Mesendoderm (in vitro differentiated cells): ENCODE results near the gene OPRL1.

Experiments
- DNase-seq: peaks from one replicate; pipeline ENCODE4 v3.0.0; 2013
- H2AK5ac ChIP-seq: 2 replicates; pipeline ENCODE4 v1.6.1; 2013; ENCODE audit warnings: low read length, inconsistent platforms
- H2BK120ac ChIP-seq: 2 replicates; pipeline ENCODE4 v1.6.1; 2013; ENCODE audit warnings: low read depth, mild to moderate bottlenecking, low read length, moderate library complexity, mixed read lengths
- H2BK15ac ChIP-seq: replicated peaks from 2 replicates; pipeline ENCODE4 v1.6.1; 2013; ENCODE audit warnings: low read depth, mild to moderate bottlenecking, moderate library complexity
- H2BK5ac ChIP-seq: 2 replicates; pipeline ENCODE4 v1.6.1; 2013; ENCODE audit warnings: low read length, inconsistent platforms
- H3K18ac ChIP-seq: 2 replicates; pipeline ENCODE4 v1.6.1; 2013; ENCODE audit warnings: mild to moderate bottlenecking, low read length, mixed read lengths
- H3K23ac ChIP-seq: one replicate; pipeline ENCODE4 v1.6.1; 2013; ENCODE audit warnings: low read length
- H3K27ac ChIP-seq: 2 replicates; pipeline ENCODE4 v1.5.1; 2013; ENCODE audit warnings: low read depth, mild to moderate bottlenecking, inconsistent platforms, low read length, moderate library complexity
- H3K27me3 ChIP-seq: 2 replicates; pipeline ENCODE4 v1.6.1; 2013; ENCODE audit warnings: low read length, control low read depth, mild to moderate bottlenecking, inconsistent platforms; ENCODE audit not compliant: insufficient read depth, poor library complexity
- H3K36me3 ChIP-seq: 2 replicates; pipeline ENCODE4 v1.6.1; 2013; ENCODE audit warnings: low read length, inconsistent platforms; ENCODE audit not compliant: control insufficient read depth, insufficient read depth
- H3K4ac ChIP-seq: one replicate; pipeline ENCODE4 v1.6.1; 2013; ENCODE audit warnings: low read depth, mild to moderate bottlenecking, low read length, moderate library complexity
- H3K4me1 ChIP-seq: 2 replicates; pipeline ENCODE4 v1.6.1; 2013; ENCODE audit warnings: low read depth, low read length, inconsistent platforms; ENCODE audit not compliant: control insufficient read depth
- H3K4me2 ChIP-seq: 2 replicates; pipeline ENCODE4 v1.6.1; 2013; ENCODE audit warnings: low read length
- H3K4me3 ChIP-seq: 2 replicates; pipeline ENCODE4 v1.5.1; 2013; ENCODE audit warnings: mild to moderate bottlenecking, low read length
- H3K56ac ChIP-seq: one replicate; pipeline ENCODE4 v1.6.1; 2013; ENCODE audit warnings: low read length
- H3K79me1 ChIP-seq: 2 replicates; pipeline ENCODE4 v1.6.1; 2013; ENCODE audit warnings: low read length, inconsistent platforms
- H3K79me2 ChIP-seq: 2 replicates; pipeline ENCODE4 v1.6.1; 2013; ENCODE audit warnings: mild to moderate bottlenecking, low read length; ENCODE audit not compliant: control insufficient read depth, insufficient read depth
- H3K9ac ChIP-seq: 2 replicates; pipeline ENCODE4 v1.6.1; 2013; ENCODE audit warnings: low read length, inconsistent platforms
- H4K5ac ChIP-seq: one replicate; pipeline ENCODE4 v1.6.1; 2013; ENCODE audit warnings: low read length
- H4K8ac ChIP-seq: one replicate; pipeline ENCODE4 v1.6.1; 2013; ENCODE audit warnings: low read depth, mild to moderate bottlenecking, control low read depth, low read length, moderate library complexity
- whole genome bisulfite sequencing: extraction: QIAGEN DNeasy Blood & Tissue Kit; methylation state at CpG from one replicate; pipeline ENCODE4 v1.1.7; 2013; ENCODE audit warnings: low lambda C conversion rate, missing lambda C conversion rate; ENCODE audit not compliant: insufficient coverage; ENCODE audit errors: extremely low coverage; 5-methylcytosine and 5-hydroxymethylcytosine counted together

The OPRL1 gene

GRCh38 chr20:64041781-64042053 lies 38.2 kb upstream of the OPRL1 start:
- no peak overlapping the region for H3K9ac ChIP-seq
- H3K27ac ChIP-seq, result no peak overlapping the region
- H3K4me1 ChIP-seq, result peaks cover 2% of the 10 kb centered on the region
- H3K4me2 ChIP-seq, result peak overlapping the region; percentile 32
- no peak overlapping the region for H2BK5ac ChIP-seq
- H3K36me3 ChIP-seq, result no peaks in the 10 kb centered on the region
- no peak overlapping the region for H3K23ac ChIP-seq
- no peak overlapping the region for H2BK120ac ChIP-seq
- no peak overlapping the region for H4K8ac ChIP-seq
- peaks cover 10% of the 10 kb centered on the region for H3K27me3 ChIP-seq
- H3K79me2 ChIP-seq, result no peaks in the 10 kb centered on the region
- WGBS, result no CpG with 5 or more reads among the region's 11 CpGs
- no peaks in the 10 kb centered on the region for H3K79me1 ChIP-seq
- H3K4me3 ChIP-seq, result no peak overlapping the region
- no peak overlapping the region for H2AK5ac ChIP-seq
- no peak overlapping the region for H4K5ac ChIP-seq
- peak overlapping the region; percentile 58 for H3K56ac ChIP-seq
- H3K4ac ChIP-seq, result no peak overlapping the region
- H2BK15ac ChIP-seq, result no peak overlapping the region
- no peak for DNase-seq
- H3K18ac ChIP-seq, result no peak overlapping the region

DNA sequence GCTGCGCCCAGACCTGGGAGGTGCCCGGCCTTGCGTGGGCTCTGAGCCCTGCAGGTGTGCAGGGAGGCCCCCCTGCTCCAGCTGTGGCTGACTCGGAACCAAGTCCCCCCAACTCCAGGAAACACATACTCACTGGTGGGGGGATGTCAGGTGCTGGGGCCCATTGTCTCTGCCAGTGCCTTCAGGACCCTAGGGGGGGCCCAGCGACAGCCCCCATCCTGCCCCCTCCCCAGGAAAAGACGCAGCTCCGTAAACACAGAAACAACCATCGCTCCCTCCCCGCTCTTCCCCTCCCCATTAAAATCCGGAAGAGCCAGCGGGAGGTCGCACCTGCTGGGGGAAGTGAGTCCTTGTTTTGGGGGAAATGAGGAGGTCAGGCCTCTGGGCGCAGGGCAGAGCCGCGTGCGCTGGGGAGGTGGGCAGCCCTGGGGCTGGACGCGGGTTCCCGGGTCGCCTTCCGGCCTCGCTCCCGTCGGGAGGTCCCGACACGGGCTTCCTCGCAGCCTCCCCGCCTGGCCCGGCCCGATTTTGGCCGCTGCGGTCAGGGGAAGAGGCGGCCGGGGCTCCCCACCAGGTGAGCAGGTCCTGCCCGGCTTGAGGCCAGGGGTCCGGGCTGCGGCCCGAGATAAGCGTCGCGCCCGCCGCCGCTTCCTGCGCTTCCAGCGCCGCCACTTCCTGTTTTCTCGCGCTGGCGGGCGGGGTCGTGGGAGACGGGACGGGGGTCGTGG lies 37.7 kb upstream of the OPRL1 start:
- Histone ChIP-seq H3K4me1 (peaks cover 2% of the 10 kb centered on the region), H3K23ac (peak overlapping the region; percentile 80), H3K4ac (no peak overlapping the region), H3K56ac (peak overlapping the region; percentile 58), H3K4me3 (no peak overlapping the region), H3K36me3 (no peaks in the 10 kb centered on the region), H3K18ac (peak overlapping the region; percentile 51), H3K4me2 (peak overlapping the region; percentile 32), H3K79me1 (no peaks in the 10 kb centered on the region), H4K5ac (no peak overlapping the region), H2BK15ac (no peak overlapping the region), H3K9ac (peak overlapping the region; percentile 58), H2BK120ac (no peak overlapping the region), H4K8ac (no peak overlapping the region), H3K27me3 (peaks cover 10% of the 10 kb centered on the region), H3K79me2 (no peaks in the 10 kb centered on the region), H3K27ac (no peak overlapping the region), H2BK5ac (no peak overlapping the region), H2AK5ac (no peak overlapping the region)
- no peak for DNase-seq
- WGBS, result no CpG with 5 or more reads among the region's 55 CpGs

DNA sequence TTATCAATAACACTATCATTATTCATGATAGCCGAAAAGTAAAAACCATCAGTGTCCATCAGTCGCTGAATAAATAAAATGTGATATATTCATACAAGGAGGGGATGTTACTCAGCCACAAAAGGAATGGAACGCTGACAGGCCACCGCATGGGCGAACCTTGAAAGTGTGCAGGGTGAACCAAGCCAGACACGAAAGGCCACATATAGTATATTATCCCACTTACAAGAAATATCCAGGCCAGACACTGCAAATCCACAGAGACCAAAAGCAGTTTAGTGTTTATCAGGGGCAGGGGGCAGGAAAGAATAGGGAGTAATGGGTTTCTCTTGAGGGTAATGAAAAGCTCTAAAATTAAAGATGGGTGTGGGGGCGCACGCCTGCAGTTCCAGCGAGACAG lies 36.1 kb upstream of the OPRL1 start:
- H3K79me1 ChIP-seq, result no peaks in the 10 kb centered on the region
- no peak overlapping the region for H3K27ac ChIP-seq
- H3K36me3 ChIP-seq, result no peaks in the 10 kb centered on the region
- H3K56ac ChIP-seq, result no peak overlapping the region
- no peak overlapping the region for H2BK5ac ChIP-seq
- no peak overlapping the region for H3K18ac ChIP-seq
- 100% methylated on average over 2 of the region's 9 CpGs for WGBS
- no peak overlapping the region for H3K4ac ChIP-seq
- no peak overlapping the region for H2BK15ac ChIP-seq
- no peak overlapping the region for H3K9ac ChIP-seq
- H3K4me3 ChIP-seq, result no peak overlapping the region
- no peak for DNase-seq
- H4K8ac ChIP-seq, result no peak overlapping the region
- H2BK120ac ChIP-seq, result no peak overlapping the region
- H4K5ac ChIP-seq, result no peak overlapping the region
- no peak overlapping the region for H3K4me2 ChIP-seq
- H3K79me2 ChIP-seq, result no peaks in the 10 kb centered on the region
- peaks cover 16% of the 10 kb centered on the region for H3K27me3 ChIP-seq
- H3K23ac ChIP-seq, result no peak overlapping the region
- H2AK5ac ChIP-seq, result no peak overlapping the region
- H3K4me1 ChIP-seq, result peaks cover 2% of the 10 kb centered on the region

DNA sequence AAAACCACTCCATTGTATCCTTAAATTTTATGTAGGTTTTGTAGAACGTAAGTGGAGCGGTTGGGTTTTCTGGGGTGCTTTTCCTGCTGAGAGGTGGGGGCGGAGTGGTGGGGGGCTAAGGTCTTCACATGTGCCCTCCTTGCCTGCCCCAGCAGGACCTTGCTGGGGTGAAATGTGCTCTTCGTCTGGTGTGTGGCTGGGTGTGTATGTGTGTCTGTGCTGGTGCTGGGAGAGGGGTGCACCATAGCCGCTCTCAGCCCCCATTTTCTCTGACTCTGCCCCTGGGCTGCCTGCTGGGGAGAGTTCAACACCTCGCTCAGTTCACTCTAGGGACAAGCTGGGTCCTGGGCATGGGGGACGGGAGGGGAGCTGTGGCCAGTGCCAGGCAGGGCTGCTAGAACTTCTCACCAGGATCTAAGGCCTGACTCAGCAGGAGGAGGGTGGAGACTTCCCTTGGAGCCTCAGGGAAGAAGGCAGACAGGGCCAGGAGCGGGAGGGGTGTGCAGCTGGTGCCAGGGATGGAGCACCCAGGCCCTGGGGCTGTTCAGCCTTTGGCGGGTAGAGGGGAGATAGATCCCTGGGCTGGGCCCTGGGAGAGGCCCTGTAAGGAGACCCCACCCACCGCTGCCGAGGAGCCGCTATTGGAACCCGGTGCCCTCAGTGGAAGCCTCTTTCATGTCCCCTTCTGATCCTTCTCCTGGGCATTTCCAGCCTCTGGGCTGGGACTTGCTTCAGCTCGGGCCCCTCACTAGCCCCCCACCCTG lies 35.2 kb upstream of the OPRL1 start:
- Histone ChIP-seq H2BK15ac (no peak overlapping the region), H3K23ac (no peak overlapping the region), H3K27me3 (peaks cover 16% of the 10 kb centered on the region)

GRCh38 chr20:64045346-64046011 lies 34.4 kb upstream of the OPRL1 start:
- WGBS, result no CpG with 5 or more reads among the region's 11 CpGs
- Histone ChIP-seq H2BK15ac (no peak overlapping the region), H4K8ac (no peak overlapping the region), H3K4ac (no peak overlapping the region), H2BK5ac (no peak overlapping the region), H3K4me1 (peaks cover 2% of the 10 kb centered on the region), H3K27ac (no peak overlapping the region), H3K79me1 (no peaks in the 10 kb centered on the region), H4K5ac (no peak overlapping the region), H3K4me2 (no peak overlapping the region), H3K23ac (no peak overlapping the region), H3K27me3 (peaks cover 18% of the 10 kb centered on the region), H3K79me2 (no peaks in the 10 kb centered on the region), H2AK5ac (no peak overlapping the region), H2BK120ac (no peak overlapping the region), H3K56ac (peak overlapping the region; percentile 58), H3K36me3 (no peaks in the 10 kb centered on the region), H3K9ac (no peak overlapping the region), H3K4me3 (no peak overlapping the region), H3K18ac (no peak overlapping the region)
- no peak for DNase-seq

More for the DNA sequence above, 35.2 kb upstream of the OPRL1 start:
- Histone ChIP-seq H2BK120ac (no peak overlapping the region), H3K4me2 (no peak overlapping the region), H3K4me1 (peaks cover 2% of the 10 kb centered on the region), H4K5ac (no peak overlapping the region), H3K56ac (no peak overlapping the region), H3K79me1 (no peaks in the 10 kb centered on the region), H3K4ac (no peak overlapping the region), H3K27ac (no peak overlapping the region), H2BK5ac (no peak overlapping the region), H2AK5ac (no peak overlapping the region), H3K4me3 (no peak overlapping the region), H4K8ac (no peak overlapping the region), H3K9ac (no peak overlapping the region), H3K36me3 (no peaks in the 10 kb centered on the region), H3K79me2 (no peaks in the 10 kb centered on the region), H3K18ac (no peak overlapping the region)
- no peak for DNase-seq
- WGBS, result no CpG with 5 or more reads among the region's 14 CpGs
